ENCODE measurements around the gene TGFBR3.

TGFBR3 gene

GRCh38 chr1:91750398-91750996, 135.5 kb downstream of the TGFBR3 start:
- DNase-seq: no peak

GRCh38 chr1:91749788-91750231, 136.1 kb downstream of the TGFBR3 start:
- no peak for DNase-seq

GRCh38 chr1:91747666-91748065, 138.3 kb downstream of the TGFBR3 start:
- DNase-seq: no peak

GRCh38 chr1:91746728-91747338, 139.1 kb downstream of the TGFBR3 start:
- no peak for DNase-seq

- DNase-seq: no peak
Observed at GRCh38 chr1:91745640-91746373, 140.1 kb downstream of the TGFBR3 start.

GRCh38 chr1:91744953-91745639, 140.9 kb downstream of the TGFBR3 start:
- DNase-seq: no peak

GRCh38 chr1:91742848-91743292, 143.1 kb downstream of the TGFBR3 start:
- peak; percentile 52 for DNase-seq

GRCh38 chr1:91741906-91742305, 144.0 kb downstream of the TGFBR3 start:
- DNase-seq: peak; percentile 41

GRCh38 chr1:91741301-91741700, 144.7 kb downstream of the TGFBR3 start:
- no peak for DNase-seq

GRCh38 chr1:91737650-91738049, 148.3 kb downstream of the TGFBR3 start:
- no peak for DNase-seq

GRCh38 chr1:91736715-91737615, 149.0 kb downstream of the TGFBR3 start:
- no peak for DNase-seq

GRCh38 chr1:91736146-91736714, 149.7 kb downstream of the TGFBR3 start:
- no peak for DNase-seq

- no peak for DNase-seq
Observed at GRCh38 chr1:91735266-91735845, 150.6 kb downstream of the TGFBR3 start.

GRCh38 chr1:91734761-91735160, 151.2 kb downstream of the TGFBR3 start:
- DNase-seq: no peak

- DNase-seq: no peak
Observed at GRCh38 chr1:91733108-91733710, 152.7 kb downstream of the TGFBR3 start.

GRCh38 chr1:91732291-91733107, 153.5 kb downstream of the TGFBR3 start:
- peak; percentile 59 for DNase-seq

GRCh38 chr1:91731815-91732214, 154.1 kb downstream of the TGFBR3 start:
- no peak for DNase-seq

GRCh38 chr1:91730801-91731732, 154.9 kb downstream of the TGFBR3 start:
- no peak for DNase-seq

All from NCI-H510A treated with DMSO at 0.1 percent for 48 hours (cell line).